ENCODE data around the gene GALNTL6.

- TF ChIP-seq POLR2A (IDR thresholded peaks at IDR 0.05) (no peak), CTCF (IDR thresholded peaks at IDR 0.05) (no peak)
Observed at GRCh38 chr4:172521248-172521647, 708.0 kb downstream of the GALNTL6 start.

Measured in stomach (tissue), 4 donors.